Neural progenitor cell (in vitro differentiated cells): ENCODE results near the gene ALAS1.

Experiments used
- CTCF ChIP-seq: fragments of 200-600 bp; sonication (generic); IDR thresholded peaks from 2 replicates; pipeline ENCODE4 v1.5.1; 2017; ENCODE audit warnings: antibody characterized with exemption, mild to moderate bottlenecking
- EZH2 ChIP-seq: fragments of 200-600 bp; sonication (generic); IDR thresholded peaks from 2 replicates; pipeline ENCODE4 v1.6.1; 2017; ENCODE audit warnings: antibody characterized with exemption, mild to moderate bottlenecking, moderate library complexity
- EZH2phosphoT487 ChIP-seq: fragments of 200-600 bp; sonication (generic); IDR thresholded peaks from 2 replicates; pipeline ENCODE4 v1.6.1; 2017; ENCODE audit warnings: antibody characterized with exemption

GRCh38 chr3:52247409-52248164, 49.6 kb downstream of the ALAS1 start:
- TF ChIP-seq CTCF (no peak), EZH2 (no peak), EZH2phosphoT487 (no peak)
